ENCODE measurements around the gene MDK.

Gene MDK

DNA sequence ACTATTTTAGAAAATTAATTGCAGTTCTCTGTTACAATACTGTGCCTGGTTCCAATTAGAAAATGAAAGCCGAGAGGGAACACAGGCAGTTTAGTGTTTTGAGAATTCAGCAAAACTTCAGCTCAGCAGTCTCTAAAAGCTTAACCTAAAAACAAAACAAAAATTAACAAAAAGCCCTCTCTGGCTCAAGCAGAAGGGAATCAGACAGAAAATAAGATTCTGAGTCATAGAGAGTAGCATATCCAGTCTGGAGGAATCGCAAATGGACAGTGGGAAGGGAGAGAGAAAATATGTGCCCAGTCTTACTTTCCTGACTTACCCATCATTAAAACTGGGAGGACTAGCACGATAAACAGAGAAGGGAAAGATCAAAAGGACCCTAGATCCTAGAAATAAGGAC lies 48.2 kb downstream of the MDK start:
- DNase-seq (ENCODE audit: low spot score) = no peak
- Histone ChIP-seq H3K4me3 (no peak overlapping the region), H3K27ac (no peak overlapping the region)
- TF ChIP-seq, protein P1, sequence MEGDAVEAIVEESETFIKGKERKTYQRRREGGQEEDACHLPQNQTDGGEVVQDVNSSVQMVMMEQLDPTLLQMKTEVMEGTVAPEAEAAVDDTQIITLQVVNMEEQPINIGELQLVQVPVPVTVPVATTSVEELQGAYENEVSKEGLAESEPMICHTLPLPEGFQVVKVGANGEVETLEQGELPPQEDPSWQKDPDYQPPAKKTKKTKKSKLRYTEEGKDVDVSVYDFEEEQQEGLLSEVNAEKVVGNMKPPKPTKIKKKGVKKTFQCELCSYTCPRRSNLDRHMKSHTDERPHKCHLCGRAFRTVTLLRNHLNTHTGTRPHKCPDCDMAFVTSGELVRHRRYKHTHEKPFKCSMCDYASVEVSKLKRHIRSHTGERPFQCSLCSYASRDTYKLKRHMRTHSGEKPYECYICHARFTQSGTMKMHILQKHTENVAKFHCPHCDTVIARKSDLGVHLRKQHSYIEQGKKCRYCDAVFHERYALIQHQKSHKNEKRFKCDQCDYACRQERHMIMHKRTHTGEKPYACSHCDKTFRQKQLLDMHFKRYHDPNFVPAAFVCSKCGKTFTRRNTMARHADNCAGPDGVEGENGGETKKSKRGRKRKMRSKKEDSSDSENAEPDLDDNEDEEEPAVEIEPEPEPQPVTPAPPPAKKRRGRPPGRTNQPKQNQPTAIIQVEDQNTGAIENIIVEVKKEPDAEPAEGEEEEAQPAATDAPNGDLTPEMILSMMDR (IDR thresholded peaks at IDR 0.05) = no peak

DNA sequence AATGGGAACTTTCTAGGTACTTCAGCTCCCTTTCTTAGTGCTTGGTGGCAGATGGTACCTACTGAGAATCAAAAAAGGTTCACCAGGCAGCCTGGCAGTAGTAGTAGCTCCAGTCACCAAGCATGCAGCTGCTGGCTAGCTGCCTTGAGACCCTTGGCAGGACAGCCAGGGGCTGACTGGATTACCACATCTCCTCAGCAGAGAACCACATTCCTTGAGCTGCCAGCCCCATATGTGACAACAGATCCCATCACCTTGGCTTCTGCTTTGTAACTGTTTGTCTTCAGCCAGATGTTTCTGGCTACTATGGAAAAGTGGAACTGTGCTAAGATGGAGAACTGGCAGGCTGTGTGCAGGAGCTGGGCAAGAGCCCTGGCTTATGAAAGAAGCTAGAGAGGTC lies 49.7 kb downstream of the MDK start:
- TF ChIP-seq, protein P1 (IDR thresholded peaks at IDR 0.05) = no peak
- Histone ChIP-seq H3K27ac (no peak overlapping the region), H3K4me3 (no peak overlapping the region)
- DNase-seq (ENCODE audit: low spot score) = no peak
